ENCODE data around the gene NID2.

- no peak for TF ChIP-seq PATZ1 (CRISPR knock-in tag; IDR thresholded peaks at IDR 0.05; ENCODE audit: borderline replicate concordance)
- TF ChIP-seq SNAI2 (CRISPR knock-in tag; IDR thresholded peaks at IDR 0.05), result no peak
- no peak for TF ChIP-seq PPARA (CRISPR knock-in tag; IDR thresholded peaks at IDR 0.05; ENCODE audit: borderline replicate concordance)
- no peak for TF ChIP-seq BACH2 (CRISPR knock-in tag; IDR thresholded peaks at IDR 0.05; ENCODE audit: borderline replicate concordance)
- no peak for TF ChIP-seq ZFP30 (CRISPR knock-in tag; IDR thresholded peaks at IDR 0.05)
- TF ChIP-seq OSR1 (CRISPR knock-in tag; IDR thresholded peaks at IDR 0.05), result no peak
Observed at GRCh38 chr14:52051251-52051650, 17.6 kb downstream of the NID2 start.
